ENCODE data around the gene CNTN1.

GRCh38 chr12:41019461-41019860 lies 327.2 kb downstream of the CNTN1 start:
- TF ChIP-seq ZNF543 (CRISPR knock-in tag; IDR thresholded peaks at IDR 0.05), result no peak
- TF ChIP-seq YY1 (IDR thresholded peaks at IDR 0.05; ENCODE audit: insufficient read depth, insufficient replicate concordance, low read depth, low read length), result no peak
- TF ChIP-seq ESRRA (CRISPR knock-in tag; IDR thresholded peaks at IDR 0.05; ENCODE audit: low read depth), result no peak
- TF ChIP-seq CEBPB (IDR thresholded peaks at IDR 0.05; ENCODE audit: borderline replicate concordance, low read depth, low read length), result no peak
- no peak for TF ChIP-seq FOSL2 (CRISPR knock-in tag; IDR thresholded peaks at IDR 0.05)
- TF ChIP-seq NFYC (CRISPR knock-in tag; IDR thresholded peaks at IDR 0.05), result no peak
- TF ChIP-seq KAT7 (CRISPR knock-in tag; IDR thresholded peaks at IDR 0.05; ENCODE audit: borderline replicate concordance), result no peak
- no peak for TF ChIP-seq HDAC2 (CRISPR knock-in tag; IDR thresholded peaks at IDR 0.05)
- TF ChIP-seq GTF2F1 (IDR thresholded peaks at IDR 0.05; ENCODE audit: low read length), result no peak
- no peak for TF ChIP-seq CTCF (CRISPR knock-in tag; IDR thresholded peaks at IDR 0.05)
- no peak for TF ChIP-seq FOXO4 (CRISPR knock-in tag; conservative IDR thresholded peaks at IDR 0.05)
- TF ChIP-seq STAT6 (CRISPR knock-in tag; IDR thresholded peaks at IDR 0.05; ENCODE audit: borderline replicate concordance), result no peak

Measured in HepG2 (cell line).